HepG2 (cell line): ENCODE results near the gene TPPP2. TPM values are rescaled to one million over a fixed set of nuclear protein-coding genes. Genes with fewer than 3 reads are reported as not detected.

Source experiments
- AKAP8 ChIP-seq: sonication (generic); formaldehyde crosslinking; IDR thresholded peaks from 2 replicates; pipeline ENCODE4 v1.5.1; 2020; ENCODE audit warnings: mild to moderate bottlenecking, missing genetic modification reagents
- ATAD3A ChIP-seq: sonication (generic); formaldehyde crosslinking; IDR thresholded peaks from 2 replicates; pipeline ENCODE4 v1.4.0; 2020; ENCODE audit warnings: missing genetic modification reagents
- EP300 ChIP-seq, 3 experiments: sonication (generic) in 1 of 3; formaldehyde crosslinking in 1 of 3; IDR thresholded peaks; 2 replicates each; pipeline versions ENCODE4 v1.5.1 to v1.6.1; 2011 to 2020; ENCODE audit warnings: low read depth in 2 of 3, low read length in 2 of 3, borderline replicate concordance in 1 of 3, improper control_type of control experiment in 1 of 3, mild to moderate bottlenecking in 1 of 3, missing genetic modification reagents in 1 of 3, moderate library complexity in 1 of 3
- FOXA3 ChIP-seq: IDR thresholded peaks from 2 replicates; pipeline ENCODE4 v1.6.1; 2016; ENCODE audit warnings: missing genetic modification reagents, missing compliant biosample characterization
- KLF11 ChIP-seq: IDR thresholded peaks from 2 replicates; pipeline ENCODE4 v1.6.1; 2016; ENCODE audit warnings: missing compliant biosample characterization
- MBNL3 ChIP-seq: fragments of 250-450 bp; sonication (Bioruptor Pico); conservative IDR thresholded peaks from 2 replicates; pipeline ENCODE4 v1.8.0; 2022; ENCODE audit warnings: mild to moderate bottlenecking, inconsistent platforms
- POGZ ChIP-seq: sonication (generic); formaldehyde crosslinking; IDR thresholded peaks from 2 replicates; pipeline ENCODE4 v1.4.0; 2020; ENCODE audit warnings: mild to moderate bottlenecking, missing genetic modification reagents
- TP53 ChIP-seq: sonication (generic); formaldehyde crosslinking; conservative IDR thresholded peaks from 2 replicates; pipeline ENCODE4 v1.4.0; 2020; ENCODE audit warnings: missing genetic modification reagents
- ZBTB20 ChIP-seq: sonication (generic); formaldehyde crosslinking; IDR thresholded peaks from 2 replicates; pipeline ENCODE4 v1.8.1; 2023; ENCODE audit warnings: missing genetic modification reagents, low read depth, mild to moderate bottlenecking, borderline replicate concordance
- ZNF17 ChIP-seq: sonication (generic); formaldehyde crosslinking; IDR thresholded peaks from 2 replicates; pipeline ENCODE4 v1.5.0; 2020; ENCODE audit warnings: mild to moderate bottlenecking, missing genetic modification reagents
- ZNF446 ChIP-seq: sonication (generic); formaldehyde crosslinking; IDR thresholded peaks from 2 replicates; pipeline ENCODE4 v1.5.0; 2020; ENCODE audit warnings: mild to moderate bottlenecking, missing genetic modification reagents
- ZNF891 ChIP-seq: sonication (generic); formaldehyde crosslinking; IDR thresholded peaks from 2 replicates; pipeline ENCODE4 v1.5.0; 2020; ENCODE audit warnings: mild to moderate bottlenecking, missing genetic modification reagents
- polyA plus RNA-seq, 8 experiments: library from polyadenylated mRNA; depleted of rRNA in 3 of 8; stranded (reverse) in 7 of 8; unstranded in 1 of 8; fragments of >200 nt; fragmentation: Illumina TruSeq in 4 of 8; extraction: Trizol in 4 of 8; gene quantifications; 2 replicates each; pipeline versions ENCODE4 v1.2.1 to v1.2.3, GENCODE V29; 2011 to 2016; ENCODE audit warnings: low read depth in 4 of 8, missing spikeins in 1 of 8, mixed read lengths in 1 of 8; ENCODE audit not compliant: insufficient read depth in 1 of 8
- total RNA-seq, 5 experiments: library from RNA; depleted of rRNA; stranded (reverse); fragments of >200 nt; fragmentation: Illumina TruSeq; extraction: Trizol; gene quantifications; 2 replicates each; pipeline ENCODE4 v1.2.3, GENCODE V29; 2016; ENCODE audit warnings: low read depth in 1 of 5
- TF ChIP-seq, protein P1 (sequence below), 2 experiments: sonication (generic) in 1 of 2; formaldehyde crosslinking in 1 of 2; IDR thresholded peaks; 2 replicates each; pipeline versions ENCODE4 v1.5.1 to v1.6.1; 2011 to 2020; ENCODE audit warnings: borderline replicate concordance in 1 of 2, low read depth in 1 of 2, low read length in 1 of 2, mild to moderate bottlenecking in 1 of 2, missing genetic modification reagents in 1 of 2, moderate library complexity in 1 of 2
- TF ChIP-seq, protein P2 (sequence below): sonication (generic); formaldehyde crosslinking; IDR thresholded peaks from 2 replicates; pipeline ENCODE4 v1.5.1; 2020; ENCODE audit warnings: missing genetic modification reagents, mild to moderate bottlenecking, borderline replicate concordance
- TF ChIP-seq, protein P3 (sequence below): sonication (generic); formaldehyde crosslinking; IDR thresholded peaks from 2 replicates; pipeline ENCODE4 v1.4.0; 2020; ENCODE audit warnings: missing genetic modification reagents
- TF ChIP-seq, protein P4 (sequence below): sonication (generic); formaldehyde crosslinking; conservative IDR thresholded peaks from 2 replicates; pipeline ENCODE4 v1.4.0; 2020; ENCODE audit warnings: missing genetic modification reagents
- TF ChIP-seq, protein P5 (sequence below): sonication (generic); formaldehyde crosslinking; IDR thresholded peaks from 2 replicates; pipeline ENCODE4 v1.4.0; 2020; ENCODE audit warnings: missing genetic modification reagents
- TF ChIP-seq, protein P6 (sequence below): IDR thresholded peaks from 2 replicates; pipeline ENCODE4 v1.6.1; 2016; ENCODE audit warnings: low read depth

Gene TPPP2
- total and polyA plus RNA-seq, 2 of the 13 experiments (the other 11 are each of a cell fraction or from before 2014, with no cell fraction given), result 0.58 to 4.2 TPM

DNA sequence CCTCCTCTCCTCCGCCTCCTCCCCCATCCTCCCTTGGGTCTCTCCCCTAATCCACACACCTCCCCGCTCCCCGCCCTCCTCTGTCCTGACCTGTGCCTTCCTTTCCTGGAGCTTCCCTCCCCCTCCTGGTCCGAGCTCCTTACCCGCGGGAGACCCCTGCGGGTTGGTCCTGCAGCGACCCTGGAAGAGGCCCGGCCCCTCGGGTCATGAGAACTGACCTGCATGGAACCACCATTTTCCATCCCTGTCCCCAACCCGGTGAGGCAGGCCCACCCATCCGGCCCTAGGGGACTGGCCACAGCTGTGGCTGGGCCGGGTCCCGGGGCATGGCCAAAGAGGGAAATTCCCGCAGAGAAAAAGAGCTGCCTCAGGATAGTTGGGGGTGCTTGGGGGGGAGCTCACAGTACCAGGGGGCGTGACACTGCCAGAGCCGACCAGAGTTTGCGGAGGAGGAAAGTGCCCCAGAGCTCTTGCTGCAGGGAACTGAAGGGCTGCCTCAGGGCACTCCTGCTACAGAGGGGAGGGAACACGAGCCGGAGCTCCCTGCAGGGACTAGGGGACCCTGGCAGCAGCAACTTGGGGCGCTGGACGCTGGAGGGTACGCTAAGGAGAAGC lies 40.7 kb downstream of the TPPP2 start (continued):
- TF ChIP-seq, protein P1, sequence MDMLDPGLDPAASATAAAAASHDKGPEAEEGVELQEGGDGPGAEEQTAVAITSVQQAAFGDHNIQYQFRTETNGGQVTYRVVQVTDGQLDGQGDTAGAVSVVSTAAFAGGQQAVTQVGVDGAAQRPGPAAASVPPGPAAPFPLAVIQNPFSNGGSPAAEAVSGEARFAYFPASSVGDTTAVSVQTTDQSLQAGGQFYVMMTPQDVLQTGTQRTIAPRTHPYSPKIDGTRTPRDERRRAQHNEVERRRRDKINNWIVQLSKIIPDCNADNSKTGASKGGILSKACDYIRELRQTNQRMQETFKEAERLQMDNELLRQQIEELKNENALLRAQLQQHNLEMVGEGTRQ (IDR thresholded peaks at IDR 0.05; ENCODE audit: low read depth, low read length), result no peak
- TF ChIP-seq, protein P1 (CRISPR knock-in tag; IDR thresholded peaks at IDR 0.05; ENCODE audit: borderline replicate concordance), result no peak; the same call in 1 of the 2 replicates
- TF ChIP-seq POGZ (CRISPR knock-in tag) (peak; percentile 23; the same call in 1 of the 2 replicates), FOXA3 (CRISPR knock-in tag) (no peak), MBNL3 (CRISPR knock-in tag) (no peak), ZBTB20 (CRISPR knock-in tag) (no peak; the same call in 1 of the 2 replicates), TP53 (peak; percentile 49; the same call in 1 of the 2 replicates), KLF11 (CRISPR knock-in tag) (no peak), ZNF891 (peak; percentile 92), ZNF446 (CRISPR knock-in tag) (no peak; the same call in 1 of the 2 replicates), AKAP8 (CRISPR knock-in tag) (no peak), ZNF17 (CRISPR knock-in tag) (no peak), ATAD3A (CRISPR knock-in tag) (no peak), EP300 (IDR thresholded peaks at IDR 0.05; ENCODE audit: low read depth in 2 of 2, low read length in 2 of 2) (no peak), EP300 (CRISPR knock-in tag; IDR thresholded peaks at IDR 0.05; ENCODE audit: borderline replicate concordance) (no peak)
- TF ChIP-seq, protein P2, sequence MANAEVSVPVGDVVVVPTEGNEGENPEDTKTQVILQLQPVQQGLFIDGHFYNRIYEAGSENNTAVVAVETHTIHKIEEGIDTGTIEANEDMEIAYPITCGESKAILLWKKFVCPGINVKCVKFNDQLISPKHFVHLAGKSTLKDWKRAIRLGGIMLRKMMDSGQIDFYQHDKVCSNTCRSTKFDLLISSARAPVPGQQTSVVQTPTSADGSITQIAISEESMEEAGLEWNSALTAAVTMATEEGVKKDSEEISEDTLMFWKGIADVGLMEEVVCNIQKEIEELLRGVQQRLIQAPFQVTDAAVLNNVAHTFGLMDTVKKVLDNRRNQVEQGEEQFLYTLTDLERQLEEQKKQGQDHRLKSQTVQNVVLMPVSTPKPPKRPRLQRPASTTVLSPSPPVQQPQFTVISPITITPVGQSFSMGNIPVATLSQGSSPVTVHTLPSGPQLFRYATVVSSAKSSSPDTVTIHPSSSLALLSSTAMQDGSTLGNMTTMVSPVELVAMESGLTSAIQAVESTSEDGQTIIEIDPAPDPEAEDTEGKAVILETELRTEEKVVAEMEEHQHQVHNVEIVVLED (CRISPR knock-in tag), result no peak
- TF ChIP-seq, protein P3, sequence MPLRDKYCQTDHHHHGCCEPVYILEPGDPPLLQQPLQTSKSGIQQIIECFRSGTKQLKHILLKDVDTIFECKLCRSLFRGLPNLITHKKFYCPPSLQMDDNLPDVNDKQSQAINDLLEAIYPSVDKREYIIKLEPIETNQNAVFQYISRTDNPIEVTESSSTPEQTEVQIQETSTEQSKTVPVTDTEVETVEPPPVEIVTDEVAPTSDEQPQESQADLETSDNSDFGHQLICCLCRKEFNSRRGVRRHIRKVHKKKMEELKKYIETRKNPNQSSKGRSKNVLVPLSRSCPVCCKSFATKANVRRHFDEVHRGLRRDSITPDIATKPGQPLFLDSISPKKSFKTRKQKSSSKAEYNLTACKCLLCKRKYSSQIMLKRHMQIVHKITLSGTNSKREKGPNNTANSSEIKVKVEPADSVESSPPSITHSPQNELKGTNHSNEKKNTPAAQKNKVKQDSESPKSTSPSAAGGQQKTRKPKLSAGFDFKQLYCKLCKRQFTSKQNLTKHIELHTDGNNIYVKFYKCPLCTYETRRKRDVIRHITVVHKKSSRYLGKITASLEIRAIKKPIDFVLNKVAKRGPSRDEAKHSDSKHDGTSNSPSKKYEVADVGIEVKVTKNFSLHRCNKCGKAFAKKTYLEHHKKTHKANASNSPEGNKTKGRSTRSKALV, result no peak
- TF ChIP-seq, protein P4, sequence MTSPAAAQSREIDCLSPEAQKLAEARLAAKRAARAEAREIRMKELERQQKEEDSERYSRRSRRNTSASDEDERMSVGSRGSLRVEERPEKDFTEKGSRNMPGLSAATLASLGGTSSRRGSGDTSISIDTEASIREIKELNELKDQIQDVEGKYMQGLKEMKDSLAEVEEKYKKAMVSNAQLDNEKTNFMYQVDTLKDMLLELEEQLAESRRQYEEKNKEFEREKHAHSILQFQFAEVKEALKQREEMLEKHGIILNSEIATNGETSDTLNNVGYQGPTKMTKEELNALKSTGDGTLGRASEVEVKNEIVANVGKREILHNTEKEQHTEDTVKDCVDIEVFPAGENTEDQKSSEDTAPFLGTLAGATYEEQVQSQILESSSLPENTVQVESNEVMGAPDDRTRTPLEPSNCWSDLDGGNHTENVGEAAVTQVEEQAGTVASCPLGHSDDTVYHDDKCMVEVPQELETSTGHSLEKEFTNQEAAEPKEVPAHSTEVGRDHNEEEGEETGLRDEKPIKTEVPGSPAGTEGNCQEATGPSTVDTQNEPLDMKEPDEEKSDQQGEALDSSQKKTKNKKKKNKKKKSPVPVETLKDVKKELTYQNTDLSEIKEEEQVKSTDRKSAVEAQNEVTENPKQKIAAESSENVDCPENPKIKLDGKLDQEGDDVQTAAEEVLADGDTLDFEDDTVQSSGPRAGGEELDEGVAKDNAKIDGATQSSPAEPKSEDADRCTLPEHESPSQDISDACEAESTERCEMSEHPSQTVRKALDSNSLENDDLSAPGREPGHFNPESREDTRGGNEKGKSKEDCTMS (CRISPR knock-in tag), result no peak
- TF ChIP-seq, protein P5, sequence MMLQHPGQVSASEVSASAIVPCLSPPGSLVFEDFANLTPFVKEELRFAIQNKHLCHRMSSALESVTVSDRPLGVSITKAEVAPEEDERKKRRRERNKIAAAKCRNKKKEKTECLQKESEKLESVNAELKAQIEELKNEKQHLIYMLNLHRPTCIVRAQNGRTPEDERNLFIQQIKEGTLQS (CRISPR knock-in tag), result no peak
- TF ChIP-seq, protein P6, sequence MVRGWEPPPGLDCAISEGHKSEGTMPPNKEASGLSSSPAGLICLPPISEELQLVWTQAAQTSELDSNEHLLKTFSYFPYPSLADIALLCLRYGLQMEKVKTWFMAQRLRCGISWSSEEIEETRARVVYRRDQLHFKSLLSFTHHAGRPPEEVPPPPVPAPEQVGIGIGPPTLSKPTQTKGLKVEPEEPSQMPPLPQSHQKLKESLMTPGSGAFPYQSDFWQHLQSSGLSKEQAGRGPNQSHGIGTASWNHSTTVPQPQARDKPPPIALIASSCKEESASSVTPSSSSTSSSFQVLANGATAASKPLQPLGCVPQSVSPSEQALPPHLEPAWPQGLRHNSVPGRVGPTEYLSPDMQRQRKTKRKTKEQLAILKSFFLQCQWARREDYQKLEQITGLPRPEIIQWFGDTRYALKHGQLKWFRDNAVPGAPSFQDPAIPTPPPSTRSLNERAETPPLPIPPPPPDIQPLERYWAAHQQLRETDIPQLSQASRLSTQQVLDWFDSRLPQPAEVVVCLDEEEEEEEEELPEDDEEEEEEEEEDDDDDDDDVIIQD (CRISPR knock-in tag), result no peak
